GM19468 (cell line): ENCODE results near the gene AKAP1.

Experiments used
- ATAC-seq: cut with Tn5 transposase; IDR thresholded peaks from one replicate; pipeline ENCODE4 v1.9.1; 2021; ENCODE audit warnings: mild to moderate bottlenecking, moderate library complexity, moderate number of reproducible peaks; ENCODE audit not compliant: unreplicated experiment; ENCODE audit errors: extremely low read depth

AKAP1 gene, protein sequence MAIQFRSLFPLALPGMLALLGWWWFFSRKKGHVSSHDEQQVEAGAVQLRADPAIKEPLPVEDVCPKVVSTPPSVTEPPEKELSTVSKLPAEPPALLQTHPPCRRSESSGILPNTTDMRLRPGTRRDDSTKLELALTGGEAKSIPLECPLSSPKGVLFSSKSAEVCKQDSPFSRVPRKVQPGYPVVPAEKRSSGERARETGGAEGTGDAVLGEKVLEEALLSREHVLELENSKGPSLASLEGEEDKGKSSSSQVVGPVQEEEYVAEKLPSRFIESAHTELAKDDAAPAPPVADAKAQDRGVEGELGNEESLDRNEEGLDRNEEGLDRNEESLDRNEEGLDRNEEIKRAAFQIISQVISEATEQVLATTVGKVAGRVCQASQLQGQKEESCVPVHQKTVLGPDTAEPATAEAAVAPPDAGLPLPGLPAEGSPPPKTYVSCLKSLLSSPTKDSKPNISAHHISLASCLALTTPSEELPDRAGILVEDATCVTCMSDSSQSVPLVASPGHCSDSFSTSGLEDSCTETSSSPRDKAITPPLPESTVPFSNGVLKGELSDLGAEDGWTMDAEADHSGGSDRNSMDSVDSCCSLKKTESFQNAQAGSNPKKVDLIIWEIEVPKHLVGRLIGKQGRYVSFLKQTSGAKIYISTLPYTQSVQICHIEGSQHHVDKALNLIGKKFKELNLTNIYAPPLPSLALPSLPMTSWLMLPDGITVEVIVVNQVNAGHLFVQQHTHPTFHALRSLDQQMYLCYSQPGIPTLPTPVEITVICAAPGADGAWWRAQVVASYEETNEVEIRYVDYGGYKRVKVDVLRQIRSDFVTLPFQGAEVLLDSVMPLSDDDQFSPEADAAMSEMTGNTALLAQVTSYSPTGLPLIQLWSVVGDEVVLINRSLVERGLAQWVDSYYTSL

GRCh38 chr17:57084802-57085447 lies at the start of gene AKAP1:
Gene AKAP1 (plus strand): TSS chr17:57085246. CDS start chr17:57105465, 20,219 bp downstream.
- peak; percentile 72 for ATAC-seq

DNA sequence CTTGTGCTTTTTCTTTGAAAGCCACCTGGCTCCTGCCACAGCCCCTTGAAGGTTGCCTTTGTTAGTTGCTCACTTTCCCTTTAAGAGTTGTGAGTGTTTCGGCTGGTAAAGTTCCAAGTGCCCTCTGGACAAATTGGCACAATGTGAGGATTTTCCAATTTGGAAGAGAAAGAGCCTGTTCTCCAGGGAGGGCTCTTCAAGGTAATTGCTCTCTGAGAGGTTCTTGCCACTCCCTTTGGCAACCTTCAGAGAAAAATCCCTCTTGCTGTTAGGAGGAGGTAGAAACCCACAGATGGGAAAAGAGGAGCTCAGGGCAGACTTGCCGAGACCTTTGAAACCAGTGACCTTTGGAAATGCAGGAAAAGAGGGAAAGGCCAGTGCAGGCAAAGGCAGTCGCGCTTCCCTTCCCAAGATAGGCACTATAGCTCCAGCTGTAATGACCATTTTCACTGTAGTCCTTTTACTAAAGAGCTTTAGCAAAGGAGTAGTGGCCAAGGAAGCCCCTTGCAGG lies 49.0 kb upstream of the AKAP1 start:
- ATAC-seq, result no peak

DNA sequence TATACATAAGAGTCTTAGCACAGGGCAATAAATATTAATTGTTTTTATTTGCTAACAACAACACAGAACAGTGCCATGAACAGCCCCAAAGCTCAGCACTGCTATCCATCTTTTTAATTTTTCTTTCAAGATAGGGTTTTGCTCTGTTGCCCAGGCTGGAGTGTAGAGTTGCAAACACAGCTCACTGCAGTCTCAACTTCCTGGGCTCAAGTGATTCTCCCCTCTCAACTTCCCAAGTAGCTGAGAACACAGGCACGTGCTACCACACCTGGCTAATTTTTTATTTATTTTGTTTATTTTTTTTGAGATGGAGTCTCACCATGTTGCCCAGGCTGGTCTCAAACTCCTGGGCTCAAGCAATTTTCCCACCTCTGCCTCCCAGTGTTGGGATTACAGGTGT lies 47.6 kb upstream of the AKAP1 start:
- ATAC-seq, result no peak

- no peak for ATAC-seq
Observed at GRCh38 chr17:57038486-57038885, 46.6 kb upstream of the AKAP1 start.

GRCh38 chr17:57040571-57040970 lies 44.5 kb upstream of the AKAP1 start:
- no peak for ATAC-seq

GRCh38 chr17:57043276-57043675 lies 41.8 kb upstream of the AKAP1 start:
- no peak for ATAC-seq

DNA sequence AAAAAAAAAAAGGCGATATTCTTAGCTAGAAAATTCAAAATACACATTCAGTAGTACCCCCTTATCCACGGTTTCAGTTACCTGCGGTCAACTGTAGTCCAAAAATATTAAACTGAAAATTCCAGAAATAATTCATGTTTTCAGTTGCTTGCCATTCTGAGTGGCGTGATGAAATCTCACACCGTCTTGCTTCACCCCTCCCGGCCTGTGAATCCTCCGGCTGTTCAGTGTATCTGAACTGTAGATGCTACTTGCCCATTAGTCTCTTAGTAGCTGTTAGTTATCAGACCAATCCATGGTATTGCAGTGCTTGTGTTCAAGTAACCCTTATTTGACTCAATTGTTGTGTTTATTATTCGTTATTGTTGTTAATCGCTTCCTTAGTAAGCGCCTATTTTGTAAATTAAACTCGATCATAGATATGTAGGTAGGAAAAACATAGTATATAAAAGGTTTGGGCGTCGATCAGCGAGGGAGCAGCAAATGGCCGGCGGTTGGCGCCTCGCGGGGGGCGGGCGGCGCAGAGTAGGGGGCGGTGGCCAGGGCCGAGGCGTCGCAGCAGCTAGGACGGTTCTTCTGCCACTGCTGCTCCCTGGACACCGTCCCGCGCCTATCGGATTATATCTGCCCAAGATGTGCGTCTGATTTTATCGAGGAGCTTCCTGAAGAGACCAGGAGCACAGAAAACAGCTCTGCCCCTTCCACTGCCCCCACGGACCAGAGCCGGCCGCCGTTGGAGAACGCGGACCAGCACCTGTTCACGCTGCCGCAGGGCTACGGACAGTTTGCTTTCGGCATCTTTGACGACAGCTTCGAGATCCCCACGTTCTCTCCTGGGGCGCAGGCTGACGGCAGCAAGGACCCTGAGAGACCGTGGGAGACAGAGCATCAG lies 39.8 kb upstream of the AKAP1 start:
- ATAC-seq, result no peak

DNA sequence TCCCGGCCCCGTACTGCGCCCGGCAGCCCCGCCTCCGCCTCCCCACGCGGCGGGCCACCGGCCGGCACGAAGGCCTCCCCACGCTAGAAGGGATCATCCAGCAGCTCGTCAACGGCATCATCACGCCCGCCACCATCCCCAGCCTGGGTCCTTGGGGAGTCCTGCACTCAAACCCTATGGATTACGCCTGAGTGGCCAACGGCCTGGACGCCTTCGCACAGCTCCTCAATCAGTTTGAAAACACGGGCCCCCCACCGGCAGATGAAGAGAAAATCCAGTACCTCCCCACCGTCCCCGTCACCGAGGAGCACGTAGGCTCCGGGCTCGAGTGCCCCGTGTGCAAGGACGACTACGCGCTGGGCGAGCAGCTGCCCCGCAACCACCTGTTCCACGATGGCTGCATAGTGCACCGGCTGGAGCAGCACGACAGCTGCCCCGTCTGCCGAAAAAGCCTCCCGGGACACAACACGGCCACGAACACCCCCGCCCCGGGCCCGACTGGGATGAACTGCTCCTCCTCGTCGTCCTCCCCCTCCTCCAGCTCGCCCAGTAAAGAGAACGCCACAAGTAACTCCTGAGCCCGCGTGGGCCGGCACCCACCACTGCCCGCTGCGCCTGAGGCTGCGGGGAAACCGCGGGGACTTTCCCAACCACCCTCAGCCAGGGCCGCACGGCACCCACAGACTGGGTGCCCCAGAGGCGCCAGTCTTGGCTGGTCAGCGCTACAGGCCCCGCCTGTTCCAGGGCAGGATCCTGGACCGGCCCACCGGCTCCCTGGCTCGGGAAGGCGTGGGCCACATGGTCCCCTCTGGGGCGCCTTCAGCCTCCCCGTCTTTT lies 39.0 kb upstream of the AKAP1 start:
- ATAC-seq, result no peak

DNA sequence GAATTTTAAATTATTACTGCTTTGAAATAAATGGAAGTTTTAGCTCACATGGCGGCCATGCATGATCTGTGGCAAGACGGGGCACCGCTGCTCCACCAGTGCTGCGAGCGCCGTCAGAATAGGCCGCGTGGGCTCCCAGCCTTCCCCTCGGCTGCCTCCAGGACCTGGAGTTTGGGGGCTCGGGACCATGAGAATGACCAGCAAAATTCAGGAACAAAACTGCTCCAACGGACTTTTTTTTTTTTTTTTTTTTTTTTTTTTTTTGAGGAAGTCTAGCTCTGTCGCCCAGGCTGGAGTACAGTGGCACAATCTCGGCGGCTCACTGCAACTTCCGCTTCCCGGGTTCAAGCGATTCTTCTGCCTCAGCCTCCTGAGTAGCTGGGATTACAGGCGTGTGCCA lies 38.3 kb upstream of the AKAP1 start:
- ATAC-seq, result no peak

DNA sequence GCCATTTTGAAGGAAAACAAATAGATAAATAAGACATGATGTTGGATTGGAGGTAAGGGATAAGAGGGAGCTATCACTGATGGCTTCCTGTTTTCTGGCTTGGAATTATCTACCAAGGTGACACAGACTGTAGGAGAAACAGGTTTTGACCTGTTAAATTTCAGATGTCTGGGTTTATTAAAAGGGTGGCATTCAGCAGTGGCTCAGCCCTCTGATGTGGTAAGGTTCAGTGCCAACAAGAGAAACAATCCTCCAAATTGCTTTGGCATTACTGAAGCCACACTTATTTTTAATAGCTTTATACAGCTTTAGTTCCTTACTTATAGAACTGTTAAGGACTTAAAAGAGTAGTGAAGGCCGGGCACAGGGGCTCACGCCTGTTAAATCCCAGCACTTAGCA lies 37.0 kb upstream of the AKAP1 start:
- ATAC-seq, result no peak

DNA sequence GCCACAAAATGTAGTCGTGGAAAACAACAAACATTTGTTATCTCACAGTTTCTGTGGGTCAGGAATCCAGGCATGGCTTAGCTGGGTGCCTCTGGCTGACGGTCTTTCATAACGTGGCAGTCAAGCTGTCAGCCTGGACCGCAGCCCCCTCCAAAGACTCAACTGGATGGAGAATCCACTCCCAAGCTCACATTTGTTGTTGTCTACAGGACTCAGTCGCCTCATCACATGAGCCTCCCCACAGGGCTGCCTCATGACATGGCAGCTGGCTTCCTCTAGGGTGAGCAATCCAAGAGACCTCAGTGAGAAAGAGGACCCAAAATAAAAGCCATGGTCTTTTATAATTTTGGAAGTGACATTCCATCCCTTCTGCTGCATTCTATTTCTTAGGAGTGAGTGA lies 34.7 kb upstream of the AKAP1 start:
- ATAC-seq, result no peak

GRCh38 chr17:57051886-57052361 lies 33.1 kb upstream of the AKAP1 start:
- no peak for ATAC-seq

GRCh38 chr17:57062865-57063264 lies 22.2 kb upstream of the AKAP1 start:
- ATAC-seq, result no peak

DNA sequence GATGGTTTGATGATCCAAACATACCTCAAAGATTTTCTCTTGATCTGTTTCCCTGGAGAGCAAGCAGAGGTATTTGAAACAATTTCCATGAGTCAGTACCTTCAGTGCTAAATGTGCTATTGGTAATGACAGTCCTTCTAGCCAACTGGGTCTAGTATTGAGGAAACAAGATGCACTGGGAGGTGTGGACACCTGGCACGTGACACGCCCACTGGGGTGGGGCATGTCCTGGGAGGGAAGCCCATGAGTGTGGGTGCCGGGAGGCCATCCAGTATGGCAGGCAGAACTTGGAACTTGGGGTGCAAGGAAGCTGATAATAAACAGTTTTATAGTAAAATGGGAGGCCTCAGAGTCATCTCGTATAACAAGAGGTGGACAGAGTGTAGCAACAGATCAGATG lies 17.9 kb upstream of the AKAP1 start:
- no peak for ATAC-seq

DNA sequence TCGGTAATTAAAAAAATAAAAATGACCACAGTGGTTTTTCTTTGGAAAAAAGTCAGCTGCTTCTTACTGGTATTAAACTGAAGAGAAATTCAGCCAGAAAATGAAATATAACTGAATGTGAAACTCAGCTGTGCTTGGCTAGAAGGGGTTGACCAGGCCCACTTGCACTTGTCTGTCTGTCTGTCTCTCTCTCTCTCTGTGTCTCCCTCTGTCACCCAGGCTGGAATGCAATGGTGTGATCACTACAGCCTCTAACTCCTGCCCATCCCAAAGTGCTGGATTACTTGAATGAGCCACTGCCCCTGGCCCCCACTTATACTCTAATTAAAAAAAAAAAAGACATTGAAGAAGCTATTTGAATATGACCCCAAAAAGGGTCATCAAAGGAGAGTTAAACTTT lies 17.3 kb upstream of the AKAP1 start:
- ATAC-seq, result no peak

- no peak for ATAC-seq
Observed at GRCh38 chr17:57068222-57068658, 16.8 kb upstream of the AKAP1 start.

GRCh38 chr17:57068707-57069106 lies 16.3 kb upstream of the AKAP1 start:
- ATAC-seq, result no peak
